SK-N-SH (cell line): ENCODE results near the gene APOBR. TPM values are rescaled to one million over a fixed set of nuclear protein-coding genes. Genes with fewer than 3 reads are reported as not detected.
"Not testable (repeated sequence)": the region's sequence is repeated elsewhere in the genome, so short reads cannot be mapped to it uniquely, and the experiment has no call there.

Experiments
- CTCF ChIA-PET: fragments of 300-600, 350-600 bp; formaldehyde crosslinking; extraction: SDS; loops from one replicate; lab custom pipeline; 2021; lab: Yijun Ruan, JAX
- POLR2A ChIA-PET: fragments of 350-600 bp; sonication (Branson Sonifier 250); formaldehyde crosslinking; extraction: SDS; loops from one replicate; lab custom pipeline; 2020; ENCODE audit warnings: antibody characterized with exemption, inconsistent platforms; lab: Yijun Ruan, JAX
- DNase-seq: peaks from one replicate; pipeline ENCODE4 v3.0.0; 2012
- H2AFZ ChIP-seq: fragments of 200-600 bp; sonication (generic); 2 replicates; pipeline ENCODE4 v1.8.1; 2016; ENCODE audit warnings: antibody characterized with exemption, mild to moderate bottlenecking, low read depth
- H3F3A ChIP-seq: fragments of 200-600 bp; sonication (generic); replicated peaks from 2 replicates; pipeline ENCODE3; 2016; ENCODE audit warnings: antibody characterized with exemption, mild to moderate bottlenecking; ENCODE audit not compliant: insufficient read depth
- H3K27ac ChIP-seq, 2 experiments: fragments of 200-500 bp in 1 of 2; fragments of 200-600 bp in 1 of 2; sonication (Bioruptor generic) in 1 of 2; sonication (generic), shearing (Covaris generic) in 1 of 2; 2 replicates each; pipeline versions ENCODE4 v1.5.1 to v1.6.1; 2014 to 2016; ENCODE audit warnings: low read depth in 2 of 2, inconsistent platforms in 1 of 2, low read length in 1 of 2, mild to moderate bottlenecking in 1 of 2, mixed read lengths in 1 of 2
- H3K27me3 ChIP-seq: fragments of 200-600 bp; sonication (generic), shearing (Covaris generic); 2 replicates; pipeline ENCODE4 v1.6.1; 2016; ENCODE audit warnings: mixed run types; ENCODE audit not compliant: insufficient read depth
- H3K36me3 ChIP-seq, 2 experiments: fragments of 200-500 bp in 1 of 2; fragments of 200-600 bp in 1 of 2; sonication (Bioruptor generic) in 1 of 2; sonication (generic) in 1 of 2; replicated peaks in 1 of 2; 2 replicates each; pipeline versions ENCODE3 to v1.5.1; 2014 to 2016; ENCODE audit warnings: low read length in 1 of 2, mild to moderate bottlenecking in 1 of 2; ENCODE audit not compliant: insufficient read depth in 2 of 2, control insufficient read depth in 1 of 2
- H3K4me1 ChIP-seq, 2 experiments: fragments of 200-500 bp in 1 of 2; fragments of 200-600 bp in 1 of 2; sonication (Bioruptor generic) in 1 of 2; sonication (generic), shearing (Covaris generic) in 1 of 2; 2 replicates each; pipeline versions ENCODE4 v1.5.1 to v1.6.1; 2014 to 2016; ENCODE audit warnings: low read depth in 1 of 2, low read length in 1 of 2, mixed run types in 1 of 2; ENCODE audit not compliant: insufficient read depth in 2 of 2, control insufficient read depth in 1 of 2
- H3K4me2 ChIP-seq: fragments of 200-600 bp; sonication (generic), shearing (Covaris generic); 2 replicates; pipeline ENCODE4 v1.6.1; 2017; ENCODE audit warnings: mixed run types
- H3K4me3 ChIP-seq, 2 experiments: fragments of 200-500 bp in 1 of 2; fragments of 200-600 bp in 1 of 2; sonication (Bioruptor generic) in 1 of 2; sonication (generic), shearing (Covaris generic) in 1 of 2; 2 replicates each; pipeline versions ENCODE4 v1.5.1 to v1.8.1; 2014 to 2016; ENCODE audit warnings: low read depth in 2 of 2, inconsistent platforms in 1 of 2, low read length in 1 of 2, mild to moderate bottlenecking in 1 of 2, mixed read lengths in 1 of 2, moderate library complexity in 1 of 2
- H3K79me2 ChIP-seq: fragments of 200-600 bp; sonication (generic); 2 replicates; pipeline ENCODE4 v1.8.1; 2017; ENCODE audit warnings: mild to moderate bottlenecking; ENCODE audit not compliant: insufficient read depth
- H3K9ac ChIP-seq: fragments of 200-600 bp; sonication (generic); 2 replicates; pipeline ENCODE4 v1.6.1; 2017; ENCODE audit warnings: mixed run types
- H3K9me2 ChIP-seq: fragments of 200-600 bp; sonication (generic); 2 replicates; pipeline ENCODE4 v1.6.1; 2017; ENCODE audit warnings: mixed run types
- H3K9me3 ChIP-seq: fragments of 200-600 bp; sonication (generic); 2 replicates; pipeline ENCODE4 v1.6.1; 2017; ENCODE audit warnings: mixed run types, mild to moderate bottlenecking, moderate library complexity
- H4K20me1 ChIP-seq: fragments of 200-600 bp; sonication (generic); 2 replicates; pipeline ENCODE4 v1.6.1; 2017; ENCODE audit warnings: mild to moderate bottlenecking, mixed run types; ENCODE audit not compliant: insufficient read depth
- CHD2 ChIP-seq: fragments of 150-350 bp; IDR thresholded peaks from 2 replicates; pipeline ENCODE4 v1.6.1; 2018; ENCODE audit warnings: low read length; ENCODE audit not compliant: partially characterized antibody
- EP300 ChIP-seq, 2 experiments: IDR thresholded peaks; 2 replicates each; pipeline versions ENCODE4 v1.4.0 to v1.6.1; 2012; ENCODE audit warnings: borderline replicate concordance in 1 of 2, low read depth in 1 of 2, low read length in 1 of 2
- FOSL2 ChIP-seq: IDR thresholded peaks from 2 replicates; pipeline ENCODE4 v1.4.0; 2012; ENCODE audit warnings: low read depth, mild to moderate bottlenecking, moderate library complexity, borderline replicate concordance
- FOXM1 ChIP-seq: IDR thresholded peaks from 2 replicates; pipeline ENCODE4 v1.4.0; 2012; ENCODE audit warnings: low read depth, mild to moderate bottlenecking
- GABPA ChIP-seq: IDR thresholded peaks from 2 replicates; pipeline ENCODE4 v1.4.0; 2012; ENCODE audit warnings: low read depth, mild to moderate bottlenecking
- JUND ChIP-seq: IDR thresholded peaks from 2 replicates; pipeline ENCODE4 v1.4.0; 2012
- MEF2A ChIP-seq: IDR thresholded peaks from 2 replicates; pipeline ENCODE4 v1.4.0; 2012; ENCODE audit warnings: low read depth, borderline replicate concordance
- MXI1 ChIP-seq: IDR thresholded peaks from 2 replicates; pipeline ENCODE4 v1.6.1; 2012; ENCODE audit warnings: mild to moderate bottlenecking, low read depth, low read length, improper control_type of control experiment
- NFIC ChIP-seq: IDR thresholded peaks from 2 replicates; pipeline ENCODE4 v1.4.0; 2012; ENCODE audit warnings: borderline replicate concordance
- POLR2AphosphoS5 ChIP-seq: IDR thresholded peaks from 2 replicates; pipeline ENCODE4 v1.6.1; 2012; ENCODE audit warnings: low read depth, low read length
- RCOR1 ChIP-seq: fragments of 150-350 bp; IDR thresholded peaks from 2 replicates; pipeline ENCODE4 v1.6.1; 2017; ENCODE audit warnings: antibody characterized with exemption, low read length
- RFX5 ChIP-seq: IDR thresholded peaks from 2 replicates; pipeline ENCODE4 v1.6.1; 2012; ENCODE audit warnings: mild to moderate bottlenecking, improper control_type of control experiment, low read length
- SIN3A ChIP-seq: IDR thresholded peaks from 2 replicates; pipeline ENCODE4 v1.6.1; 2012; ENCODE audit warnings: low read depth, mild to moderate bottlenecking, low read length, moderate library complexity, borderline replicate concordance
- SMC3 ChIP-seq: IDR thresholded peaks from 2 replicates; pipeline ENCODE4 v1.6.1; 2012; ENCODE audit warnings: low read depth, low read length, improper control_type of control experiment
- TEAD4 ChIP-seq: IDR thresholded peaks from 2 replicates; pipeline ENCODE4 v1.4.0; 2012; ENCODE audit warnings: mild to moderate bottlenecking, borderline replicate concordance; ENCODE audit not compliant: insufficient read depth
- USF1 ChIP-seq: IDR thresholded peaks from 2 replicates; pipeline ENCODE4 v1.4.0; 2012; ENCODE audit warnings: low read depth, borderline replicate concordance
- YY1 ChIP-seq: IDR thresholded peaks from 2 replicates; pipeline ENCODE4 v1.4.0; 2012; ENCODE audit warnings: low read depth, mild to moderate bottlenecking
- WGBS: methylation state at CpG from one replicate; pipeline ENCODE4 v1.1.6; 2017; ENCODE audit warnings: low lambda C conversion rate; 5-methylcytosine and 5-hydroxymethylcytosine counted together
- polyA plus RNA-seq, 3 experiments: library from polyadenylated mRNA; depleted of rRNA; stranded (reverse); fragments of >200 nt; gene quantifications; 2 replicates each; pipeline ENCODE4 v1.2.3, GENCODE V29; 2012
- TF ChIP-seq, protein P1 (sequence below): IDR thresholded peaks from 2 replicates; pipeline ENCODE4 v1.4.0; 2012; ENCODE audit warnings: low read depth
- TF ChIP-seq, protein P2 (sequence below): IDR thresholded peaks from 2 replicates; pipeline ENCODE4 v1.6.1; 2012; ENCODE audit warnings: mild to moderate bottlenecking, low read depth, low read length, moderate library complexity
- TF ChIP-seq, protein P3 (sequence below): IDR thresholded peaks from 2 replicates; pipeline ENCODE4 v1.4.0; 2012; ENCODE audit warnings: low read depth, borderline replicate concordance

APOBR gene
- polyA plus RNA-seq, 1 of the 3 experiments (the other 2 are of a cell fraction): not detected

GRCh38 chr16:28544998-28545397, 50.6 kb downstream of the APOBR start:
- Histone ChIP-seq H3K36me3 (no peaks in the 10 kb centered on the region), H3K4me1 (peaks cover 0 to 5% of the 10 kb centered on the region in 2 experiments; a peak in 1 of 4 replicates)
- no peak for TF ChIP-seq SMC3
- TF ChIP-seq FOXM1: no peak
- no peak for TF ChIP-seq SIN3A
- TF ChIP-seq POLR2AphosphoS5: no peak
- TF ChIP-seq, protein P1, sequence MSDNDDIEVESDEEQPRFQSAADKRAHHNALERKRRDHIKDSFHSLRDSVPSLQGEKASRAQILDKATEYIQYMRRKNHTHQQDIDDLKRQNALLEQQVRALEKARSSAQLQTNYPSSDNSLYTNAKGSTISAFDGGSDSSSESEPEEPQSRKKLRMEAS: no peak
- no peak for TF ChIP-seq YY1
- TF ChIP-seq MEF2A: no peak
- TF ChIP-seq CHD2: no peak
- no peak for TF ChIP-seq EP300 (IDR thresholded peaks at IDR 0.05; ENCODE audit: borderline replicate concordance in 1 of 2, low read depth in 1 of 2, low read length in 1 of 2)
- TF ChIP-seq RFX5: no peak
- TF ChIP-seq RCOR1: no peak
- TF ChIP-seq, protein P2, sequence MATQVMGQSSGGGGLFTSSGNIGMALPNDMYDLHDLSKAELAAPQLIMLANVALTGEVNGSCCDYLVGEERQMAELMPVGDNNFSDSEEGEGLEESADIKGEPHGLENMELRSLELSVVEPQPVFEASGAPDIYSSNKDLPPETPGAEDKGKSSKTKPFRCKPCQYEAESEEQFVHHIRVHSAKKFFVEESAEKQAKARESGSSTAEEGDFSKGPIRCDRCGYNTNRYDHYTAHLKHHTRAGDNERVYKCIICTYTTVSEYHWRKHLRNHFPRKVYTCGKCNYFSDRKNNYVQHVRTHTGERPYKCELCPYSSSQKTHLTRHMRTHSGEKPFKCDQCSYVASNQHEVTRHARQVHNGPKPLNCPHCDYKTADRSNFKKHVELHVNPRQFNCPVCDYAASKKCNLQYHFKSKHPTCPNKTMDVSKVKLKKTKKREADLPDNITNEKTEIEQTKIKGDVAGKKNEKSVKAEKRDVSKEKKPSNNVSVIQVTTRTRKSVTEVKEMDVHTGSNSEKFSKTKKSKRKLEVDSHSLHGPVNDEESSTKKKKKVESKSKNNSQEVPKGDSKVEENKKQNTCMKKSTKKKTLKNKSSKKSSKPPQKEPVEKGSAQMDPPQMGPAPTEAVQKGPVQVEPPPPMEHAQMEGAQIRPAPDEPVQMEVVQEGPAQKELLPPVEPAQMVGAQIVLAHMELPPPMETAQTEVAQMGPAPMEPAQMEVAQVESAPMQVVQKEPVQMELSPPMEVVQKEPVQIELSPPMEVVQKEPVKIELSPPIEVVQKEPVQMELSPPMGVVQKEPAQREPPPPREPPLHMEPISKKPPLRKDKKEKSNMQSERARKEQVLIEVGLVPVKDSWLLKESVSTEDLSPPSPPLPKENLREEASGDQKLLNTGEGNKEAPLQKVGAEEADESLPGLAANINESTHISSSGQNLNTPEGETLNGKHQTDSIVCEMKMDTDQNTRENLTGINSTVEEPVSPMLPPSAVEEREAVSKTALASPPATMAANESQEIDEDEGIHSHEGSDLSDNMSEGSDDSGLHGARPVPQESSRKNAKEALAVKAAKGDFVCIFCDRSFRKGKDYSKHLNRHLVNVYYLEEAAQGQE: no peak
- TF ChIP-seq JUND: no peak
- TF ChIP-seq, protein P3, sequence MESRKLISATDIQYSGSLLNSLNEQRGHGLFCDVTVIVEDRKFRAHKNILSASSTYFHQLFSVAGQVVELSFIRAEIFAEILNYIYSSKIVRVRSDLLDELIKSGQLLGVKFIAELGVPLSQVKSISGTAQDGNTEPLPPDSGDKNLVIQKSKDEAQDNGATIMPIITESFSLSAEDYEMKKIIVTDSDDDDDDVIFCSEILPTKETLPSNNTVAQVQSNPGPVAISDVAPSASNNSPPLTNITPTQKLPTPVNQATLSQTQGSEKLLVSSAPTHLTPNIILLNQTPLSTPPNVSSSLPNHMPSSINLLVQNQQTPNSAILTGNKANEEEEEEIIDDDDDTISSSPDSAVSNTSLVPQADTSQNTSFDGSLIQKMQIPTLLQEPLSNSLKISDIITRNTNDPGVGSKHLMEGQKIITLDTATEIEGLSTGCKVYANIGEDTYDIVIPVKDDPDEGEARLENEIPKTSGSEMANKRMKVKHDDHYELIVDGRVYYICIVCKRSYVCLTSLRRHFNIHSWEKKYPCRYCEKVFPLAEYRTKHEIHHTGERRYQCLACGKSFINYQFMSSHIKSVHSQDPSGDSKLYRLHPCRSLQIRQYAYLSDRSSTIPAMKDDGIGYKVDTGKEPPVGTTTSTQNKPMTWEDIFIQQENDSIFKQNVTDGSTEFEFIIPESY: no peak
- TF ChIP-seq MXI1: no peak
- TF ChIP-seq GABPA: no peak
- no peak for TF ChIP-seq USF1
- no peak for TF ChIP-seq TEAD4
- no peak for TF ChIP-seq NFIC
- no peak for TF ChIP-seq FOSL2
- TF ChIP-seq, all 33 proteins: peak for 0
- Histone ChIP-seq H4K20me1 (no peaks in the 10 kb centered on the region), H3K9ac (no peak overlapping the region), H3K27me3 (no peaks in the 10 kb centered on the region), H3F3A (peaks cover 6% of the 10 kb centered on the region), H3K27ac (no peak overlapping the region), H3K9me3 (no peaks in the 10 kb centered on the region), H3K79me2 (no peaks in the 10 kb centered on the region), H2AFZ (no peak overlapping the region), H3K4me2 (no peak overlapping the region), H3K9me2 (no peaks in the 10 kb centered on the region), H3K4me3 (no peak overlapping the region)
- 74% methylated on average over 3 of the region's 3 CpGs for WGBS
- ChIA-PET POLR2A (interaction anchor here (0.5 kb wide), 1 partner anchor 330 kb away, joined by 3 read pairs; no protein-coding TSS in a partner anchor), CTCF (interaction anchor here (0.7 kb wide), 1 partner anchor 51 kb away, joined by 3 read pairs; no protein-coding TSS in a partner anchor)
- DNase-seq: no peak

GRCh38 chr16:28545964-28546363, 51.5 kb downstream of the APOBR start:
- H3K4me1 ChIP-seq, H3K9ac ChIP-seq, DNase-seq, H3K27me3 ChIP-seq, H3F3A ChIP-seq, H3K36me3 ChIP-seq, H3K9me3 ChIP-seq, H3K79me2 ChIP-seq, H2AFZ ChIP-seq, POLR2A ChIA-PET, H3K9me2 ChIP-seq, H3K27ac ChIP-seq, H3K4me2 ChIP-seq, H3K4me3 ChIP-seq, CTCF ChIA-PET, H4K20me1 ChIP-seq: not testable (repeated sequence)
- WGBS: 77% methylated on average over 7 of the region's 7 CpGs
